NCI-H526 (cell line): Measurements from ENCODE around the gene ACACB.
A peak's percentile ranks its signal among the peaks of the same experiment; 100 is the strongest.

Experiments
- DNase-seq, 2 experiments: peaks; one replicate each; lab custom pipeline; 2025; lab: John Stamatoyannopoulos, UW

The ACACB gene

GRCh38 chr12:109219938-109220337, 103.6 kb downstream of the ACACB start:
- DNase-seq = no peak

- DNase-seq = no peak
Measured at GRCh38 chr12:109221277-109221931, 105.0 kb downstream of the ACACB start.

- DNase-seq = no peak
Measured at GRCh38 chr12:109222062-109222461, 105.7 kb downstream of the ACACB start.

GRCh38 chr12:109222496-109222895, 106.1 kb downstream of the ACACB start:
- no peak for DNase-seq

GRCh38 chr12:109223211-109223610, 106.8 kb downstream of the ACACB start:
- no peak for DNase-seq

- no peak for DNase-seq
Measured at GRCh38 chr12:109223868-109224267, 107.5 kb downstream of the ACACB start.

GRCh38 chr12:109228664-109229063, 112.3 kb downstream of the ACACB start:
- no peak for DNase-seq

- no peak for DNase-seq
Measured at GRCh38 chr12:109230193-109230592, 113.8 kb downstream of the ACACB start.

- DNase-seq = no peak
Measured at GRCh38 chr12:109232731-109233130, 116.3 kb downstream of the ACACB start.

- no peak for DNase-seq
Measured at GRCh38 chr12:109234012-109234411, 117.6 kb downstream of the ACACB start.

GRCh38 chr12:109236257-109236656, 119.9 kb downstream of the ACACB start:
- DNase-seq = no peak

- DNase-seq = no peak
Measured at GRCh38 chr12:109239179-109239578, 122.8 kb downstream of the ACACB start.

GRCh38 chr12:109239691-109240090, 123.3 kb downstream of the ACACB start:
- no peak for DNase-seq

GRCh38 chr12:109240365-109240764, 124.0 kb downstream of the ACACB start:
- DNase-seq = no peak

GRCh38 chr12:109241936-109242335, 125.5 kb downstream of the ACACB start:
- DNase-seq = no peak

GRCh38 chr12:109244073-109244472, 127.7 kb downstream of the ACACB start:
- no peak for DNase-seq

- no peak for DNase-seq
Measured at GRCh38 chr12:109246221-109246620, 129.8 kb downstream of the ACACB start.

- DNase-seq = no peak
Measured at GRCh38 chr12:109247831-109248654, 131.7 kb downstream of the ACACB start.

- no peak for DNase-seq
Measured at GRCh38 chr12:109250523-109250922, 134.1 kb downstream of the ACACB start.

- no peak for DNase-seq
Measured at GRCh38 chr12:109252799-109253198, 136.4 kb downstream of the ACACB start.

- DNase-seq = no peak
Measured at GRCh38 chr12:109253913-109254544, 137.6 kb downstream of the ACACB start.

- peak; percentile 5 to 60 for DNase-seq
Measured at GRCh38 chr12:109255377-109255776, 139.0 kb downstream of the ACACB start.

- DNase-seq = no peak
Measured at GRCh38 chr12:109256011-109256410, 139.6 kb downstream of the ACACB start.
